Measurements from ENCODE around the gene PSENEN. TPM values are rescaled to one million over a fixed set of nuclear protein-coding genes. Genes with fewer than 3 reads are reported as not detected.

Gene PSENEN
- total RNA-seq, 3 donors from 2014 or later, result 56.7 to 92.1 (median 90.2) TPM

DNA sequence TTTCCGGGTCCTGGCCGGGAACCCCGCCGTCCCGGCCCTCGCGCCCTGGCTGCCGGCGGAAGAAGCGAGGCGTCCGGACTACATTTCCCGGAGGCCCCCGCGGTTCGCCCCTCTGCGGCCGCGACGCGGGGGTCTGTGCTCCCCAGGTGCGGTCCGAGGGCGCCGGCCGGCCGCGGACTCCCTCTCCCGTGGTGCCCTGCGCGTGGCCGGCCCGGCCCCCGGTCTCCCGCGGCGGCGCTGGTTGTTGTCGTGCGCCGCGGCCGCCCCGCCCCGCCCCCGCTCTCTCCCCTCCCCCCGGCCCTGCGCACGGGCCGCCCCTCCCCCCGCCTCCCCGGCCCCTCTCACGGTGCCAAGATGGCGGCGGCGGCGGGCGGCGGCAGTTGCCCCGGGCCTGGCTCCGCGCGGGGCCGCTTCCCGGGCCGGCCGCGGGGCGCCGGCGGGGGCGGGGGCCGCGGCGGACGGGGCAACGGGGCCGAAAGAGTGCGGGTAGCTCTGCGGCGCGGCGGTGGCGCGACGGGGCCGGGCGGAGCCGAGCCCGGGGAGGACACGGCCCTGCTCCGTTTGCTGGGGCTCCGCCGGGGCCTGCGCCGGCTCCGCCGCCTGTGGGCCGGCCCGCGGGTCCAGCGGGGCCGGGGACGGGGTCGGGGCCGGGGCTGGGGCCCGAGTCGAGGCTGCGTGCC is 27.6 kb upstream of the PSENEN start, which contains the start of gene KMT2B:
TSS of gene KMT2B (plus strand) at position 339 of the 680 bp plus-strand sequence. CDS start at position 355, 16 bp downstream.
- peak within 1 kb of the TSS; percentile 85 for H3K4me3 ChIP-seq
- ATAC-seq, result peak; percentile 74
- H3K9me3 ChIP-seq, result no peaks in the 10 kb centered on the region
- peak in 1 of 3 donors; percentile 96 for DNase-seq
- TF ChIP-seq CTCF (IDR thresholded peaks at IDR 0.05), result no peak
- peaks cover 21% of the 10 kb centered on the region for H3K4me1 ChIP-seq (ENCODE audit: low read depth)
- peaks cover 2% of the 10 kb centered on the region for H3K36me3 ChIP-seq (ENCODE audit: low read depth)
- intact Hi-C loops (cut with DNase I, micrococcal nuclease), result no loop called here

DNA sequence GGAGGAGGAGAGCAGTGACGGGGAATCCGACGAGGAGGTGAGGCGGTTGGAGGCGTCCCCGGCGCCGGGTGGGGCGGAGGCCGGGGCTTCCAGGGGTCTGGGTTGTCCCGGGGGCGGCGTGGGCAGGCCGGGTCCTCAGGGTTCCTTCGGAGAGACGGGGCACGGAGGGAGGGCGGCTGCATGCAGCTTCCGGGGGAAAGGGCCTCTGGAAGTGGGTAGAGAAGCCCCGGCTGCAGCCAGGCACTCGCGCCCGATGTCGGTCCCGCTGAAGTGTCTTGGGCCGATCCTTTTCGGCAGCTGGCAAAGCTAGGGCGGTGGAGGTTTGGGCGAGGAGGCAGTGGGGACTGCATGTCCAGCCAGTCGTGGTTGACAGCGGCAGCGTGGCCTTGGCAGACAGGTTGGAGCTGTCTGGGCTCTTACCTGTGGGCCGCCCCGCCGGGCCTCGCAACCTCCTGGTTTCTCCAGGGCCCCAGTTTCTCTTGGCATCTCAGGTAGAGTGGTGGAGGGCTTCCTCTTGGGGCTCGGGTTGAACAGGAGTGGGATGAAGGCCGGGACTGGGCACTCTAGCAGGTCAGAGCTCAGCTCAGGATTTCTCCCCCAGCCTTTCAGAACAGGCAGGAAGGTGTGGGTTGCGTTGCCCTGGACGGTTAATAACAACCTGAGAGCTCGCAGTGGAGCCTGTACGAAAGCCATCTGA is 27.0 kb upstream of the PSENEN start:
- no peaks in the 10 kb centered on the region for H3K9me3 ChIP-seq
- ATAC-seq (no peak), DNase-seq (peak; percentile 42 to 78 (median 68))
- peaks cover 7% of the 10 kb centered on the region for H3K36me3 ChIP-seq (ENCODE audit: low read depth)
- intact Hi-C loops (cut with DNase I, micrococcal nuclease), result no loop called here
- H3K4me3 ChIP-seq, result peak overlapping the region; percentile 85
- H3K4me1 ChIP-seq (ENCODE audit: low read depth), result peaks cover 21% of the 10 kb centered on the region
- TF ChIP-seq CTCF (IDR thresholded peaks at IDR 0.05), result no peak

- intact Hi-C loops (cut with DNase I, micrococcal nuclease), result no loop called here
- H3K36me3 ChIP-seq (ENCODE audit: low read depth), result peaks cover 15% of the 10 kb centered on the region
These were observed 25.9 kb upstream of the PSENEN start for GRCh38 chr19:35719402-35720162.

GRCh38 chr19:35720163-35720524 is 25.3 kb upstream of the PSENEN start:
- ATAC-seq (no peak), DNase-seq (no peak)
- Histone ChIP-seq H3K36me3 (ENCODE audit: low read depth) (peaks cover 21% of the 10 kb centered on the region), H3K4me3 (no peak overlapping the region), H3K9me3 (no peaks in the 10 kb centered on the region), H3K4me1 (ENCODE audit: low read depth) (peaks cover 21% of the 10 kb centered on the region)
- intact Hi-C loops (cut with DNase I, micrococcal nuclease), result no loop called here
- no peak for TF ChIP-seq CTCF (IDR thresholded peaks at IDR 0.05)

More at GRCh38 chr19:35719402-35720162, 25.9 kb upstream of the PSENEN start:
- ATAC-seq (no peak), DNase-seq (no peak)
- Histone ChIP-seq H3K9me3 (no peaks in the 10 kb centered on the region), H3K4me1 (ENCODE audit: low read depth) (peaks cover 21% of the 10 kb centered on the region), H3K4me3 (no peak overlapping the region)
- no peak for TF ChIP-seq CTCF (IDR thresholded peaks at IDR 0.05)

GRCh38 chr19:35720648-35721047 is 24.8 kb upstream of the PSENEN start:
- ATAC-seq (no peak), DNase-seq (no peak)
- Histone ChIP-seq H3K4me1 (ENCODE audit: low read depth) (peaks cover 16% of the 10 kb centered on the region), H3K36me3 (ENCODE audit: low read depth) (peaks cover 24% of the 10 kb centered on the region), H3K9me3 (no peaks in the 10 kb centered on the region), H3K4me3 (no peak overlapping the region)
- TF ChIP-seq CTCF (IDR thresholded peaks at IDR 0.05), result no peak
- intact Hi-C loops (cut with DNase I, micrococcal nuclease), result no loop called here
